Measurements from ENCODE around the gene ITIH6. TPM values are rescaled to one million over a fixed set of nuclear protein-coding genes. Genes with fewer than 3 reads are reported as not detected.
"Not testable (repeated sequence)": the region's sequence is repeated elsewhere in the genome, so short reads cannot be mapped to it uniquely, and the experiment has no call there.

Gene ITIH6
- total RNA-seq, result not detected
- long read RNA-seq, result 0 reads

- no peak for TF ChIP-seq CTCF (IDR thresholded peaks at IDR 0.05; ENCODE audit: borderline replicate concordance)
- Histone ChIP-seq H3K36me3 (no peaks in the 10 kb centered on the region), H3K4me3 (no peak within 1 kb of the TSS), H3K9me3 (replicated peaks) (no peaks in the 10 kb centered on the region), H3K4me1 (no peaks in the 10 kb centered on the region), H3K27me3 (ENCODE audit: low read depth) (no peaks in the 10 kb centered on the region), H3K27ac (replicated peaks) (no peak within 1 kb of the TSS)
- DNase-seq, result no peak
- intact Hi-C loops (cut with micrococcal nuclease), result no loop called here
These were observed at the start of gene ITIH6 for GRCh38 chrX:54798137-54798536. Gene ITIH6, minus strand, starts transcription at chrX:54798255. Its CDS starts 45 bp downstream, at chrX:54798210.

- H3K9me3 ChIP-seq (replicated peaks); H3K4me3 ChIP-seq; H3K27me3 ChIP-seq (ENCODE audit: low read depth); H3K36me3 ChIP-seq; DNase-seq; H3K4me1 ChIP-seq; intact Hi-C loops (cut with micrococcal nuclease); H3K27ac ChIP-seq (replicated peaks): not testable (repeated sequence)
These were observed 49.6 kb upstream of the ITIH6 start for GRCh38 chrX:54847700-54848099.

- intact Hi-C loops (cut with micrococcal nuclease), result no loop called here
These were observed 45.0 kb upstream of the ITIH6 start for GRCh38 chrX:54843050-54843449.

GRCh38 chrX:54842607-54843006 lies 44.6 kb upstream of the ITIH6 start:
- no peak for DNase-seq
- no peaks in the 10 kb centered on the region for H3K4me1 ChIP-seq
- no peaks in the 10 kb centered on the region for H3K36me3 ChIP-seq
- intact Hi-C loops (cut with micrococcal nuclease), result no loop called here
- H3K27ac ChIP-seq (replicated peaks), result no peak overlapping the region
- no peak for TF ChIP-seq CTCF (IDR thresholded peaks at IDR 0.05; ENCODE audit: borderline replicate concordance)
- H3K4me3 ChIP-seq, result no peak overlapping the region
- no peaks in the 10 kb centered on the region for H3K9me3 ChIP-seq (replicated peaks)
- H3K27me3 ChIP-seq (ENCODE audit: low read depth), result no peaks in the 10 kb centered on the region

More at GRCh38 chrX:54843050-54843449, 45.0 kb upstream of the ITIH6 start:
- no peak for DNase-seq
- no peaks in the 10 kb centered on the region for H3K36me3 ChIP-seq
- no peaks in the 10 kb centered on the region for H3K27me3 ChIP-seq (ENCODE audit: low read depth)
- H3K9me3 ChIP-seq (replicated peaks), result no peaks in the 10 kb centered on the region
- no peak overlapping the region for H3K27ac ChIP-seq (replicated peaks)
- TF ChIP-seq CTCF (IDR thresholded peaks at IDR 0.05; ENCODE audit: borderline replicate concordance), result no peak
- H3K4me3 ChIP-seq, result no peak overlapping the region
- H3K4me1 ChIP-seq, result no peaks in the 10 kb centered on the region

GRCh38 chrX:54841184-54841874 lies 43.3 kb upstream of the ITIH6 start:
- H3K36me3 ChIP-seq; H3K4me3 ChIP-seq; DNase-seq; H3K4me1 ChIP-seq; H3K27ac ChIP-seq (replicated peaks); H3K9me3 ChIP-seq (replicated peaks); intact Hi-C loops (cut with micrococcal nuclease); H3K27me3 ChIP-seq (ENCODE audit: low read depth): not testable (repeated sequence)

- no peak for DNase-seq
- intact Hi-C loops (cut with micrococcal nuclease), result no loop called here
- no peaks in the 10 kb centered on the region for H3K9me3 ChIP-seq (replicated peaks)
- no peaks in the 10 kb centered on the region for H3K4me1 ChIP-seq
- TF ChIP-seq CTCF (IDR thresholded peaks at IDR 0.05; ENCODE audit: borderline replicate concordance), result no peak
- H3K36me3 ChIP-seq, result no peaks in the 10 kb centered on the region
- no peaks in the 10 kb centered on the region for H3K27me3 ChIP-seq (ENCODE audit: low read depth)
- no peak overlapping the region for H3K27ac ChIP-seq (replicated peaks)
- no peak overlapping the region for H3K4me3 ChIP-seq
These were observed 40.5 kb upstream of the ITIH6 start for GRCh38 chrX:54838583-54838982.

All from left ventricle myocardium inferior (tissue), 1 donor.